HG02885 (cell line): ENCODE measurements around the gene CTNNAL1.
"Not testable (repeated sequence)": the region's sequence is repeated elsewhere in the genome, so short reads cannot be mapped to it uniquely, and the experiment has no call there.

Experiments
- ATAC-seq: cut with Tn5 transposase; IDR thresholded peaks from one replicate; pipeline ENCODE4 v1.9.1; 2021; ENCODE audit warnings: mild to moderate bottlenecking; ENCODE audit not compliant: unreplicated experiment, poor library complexity

CTNNAL1 gene

DNA sequence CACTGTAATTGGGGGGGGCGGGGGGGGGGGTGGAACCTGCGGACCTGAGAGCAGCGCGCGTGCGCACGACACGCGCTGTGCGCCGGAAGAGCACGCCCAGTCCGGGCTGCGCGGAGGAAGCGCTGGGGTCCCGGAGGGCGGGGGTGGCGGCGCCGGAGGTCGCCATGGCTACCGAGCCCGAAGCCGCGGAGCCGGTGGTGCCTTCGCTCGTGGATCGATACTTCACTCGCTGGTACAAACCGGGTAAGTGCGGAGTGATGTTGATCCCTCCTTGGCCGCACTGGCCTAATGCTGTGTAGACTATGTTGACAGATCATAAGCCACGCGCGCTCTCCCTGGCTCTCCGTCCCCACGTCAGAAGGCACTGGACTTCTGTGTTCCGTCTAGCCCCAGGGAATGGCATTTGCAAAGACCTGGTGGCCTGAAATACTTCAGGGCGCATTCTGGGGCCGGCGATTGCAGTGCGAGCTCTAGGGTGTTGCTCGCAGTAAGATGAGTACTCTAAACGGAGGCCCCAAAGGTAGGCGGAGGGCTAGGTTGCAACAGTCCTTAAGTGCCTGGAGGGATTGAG is 78.9 kb downstream of the CTNNAL1 start, which contains the start of gene ABITRAM:
TSS of gene ABITRAM (plus strand) at position 78 of the 571 bp plus-strand sequence. CDS start at position 165, 87 bp downstream.
- peak; percentile 82 for ATAC-seq

DNA sequence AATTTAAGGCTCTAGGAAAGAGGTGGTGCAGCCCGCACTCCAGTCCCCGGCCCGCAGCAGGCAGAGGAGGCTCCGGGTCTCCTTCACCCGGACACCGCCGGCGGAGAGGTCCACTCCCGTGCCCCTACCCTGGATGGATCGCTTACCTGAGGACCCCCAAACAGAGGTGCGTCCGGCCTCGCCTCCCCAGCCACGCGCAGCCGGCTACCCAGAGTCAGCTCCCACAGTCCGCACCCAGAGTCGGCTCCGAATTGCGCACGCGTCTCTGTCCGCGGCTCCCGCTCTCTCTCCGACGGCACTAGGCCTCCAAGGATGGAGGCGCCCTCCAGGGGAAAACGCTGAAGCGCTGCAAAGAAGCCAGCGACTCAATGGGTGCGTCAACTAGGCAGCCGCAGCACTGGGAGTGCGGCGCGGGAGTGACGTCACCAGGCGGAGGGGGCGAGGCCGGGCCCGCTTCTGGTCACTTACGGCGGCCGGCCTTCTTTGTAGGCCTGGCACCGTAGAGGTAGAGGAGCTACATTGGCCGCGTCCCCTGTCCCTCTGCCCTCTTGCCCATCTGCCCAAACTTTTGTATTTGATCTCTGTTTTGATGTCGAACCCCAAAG is 79.5 kb downstream of the CTNNAL1 start, which contains the start of gene ELP1:
TSS of gene ELP1 (minus strand) at position 407 of the 605 bp plus-strand sequence. CDS start 2,978 bp downstream, outside the sequence.
- ATAC-seq = peak; percentile 84

DNA sequence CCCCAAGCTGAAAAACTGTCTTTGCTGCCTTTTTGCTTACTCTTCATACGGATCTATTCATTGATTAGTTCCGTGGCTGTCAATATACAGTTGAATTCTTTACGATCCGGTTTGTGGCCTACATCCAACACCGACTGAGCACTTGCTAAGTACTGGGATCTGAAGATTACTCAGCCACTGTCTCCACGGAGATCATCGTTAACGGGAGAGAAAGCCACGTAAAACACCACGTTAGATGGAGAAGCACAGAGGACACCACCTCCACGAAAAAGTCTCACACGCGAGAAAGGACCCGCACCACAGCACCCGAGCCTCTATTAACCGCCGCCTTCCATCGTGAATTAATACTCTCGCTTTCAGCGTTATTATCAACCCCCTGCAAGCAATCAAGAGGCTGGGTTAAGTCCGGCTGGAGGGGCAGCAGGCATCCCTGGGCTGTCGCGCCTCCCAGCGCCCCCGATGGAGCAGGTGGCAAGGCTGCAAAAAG is 80.0 kb downstream of the CTNNAL1 start:
- ATAC-seq = no peak

DNA sequence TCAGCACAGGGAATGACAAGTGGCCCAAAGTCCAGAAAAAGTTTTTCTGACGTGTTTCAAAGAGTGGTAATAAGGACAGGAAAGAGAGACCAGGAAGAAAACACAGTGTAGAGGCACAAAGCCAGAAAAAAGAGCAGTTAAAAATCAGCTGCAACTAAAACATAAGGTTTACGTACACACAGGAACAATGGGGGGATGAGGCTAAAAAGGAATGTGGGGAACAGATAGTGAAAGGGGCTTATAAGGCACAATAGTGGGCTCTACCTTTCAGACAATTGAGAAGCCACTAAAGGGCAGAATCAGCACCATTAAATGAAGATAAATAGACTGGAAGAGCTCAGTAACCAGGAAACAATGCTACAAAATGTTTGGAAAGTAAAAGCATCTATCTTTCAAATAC is 84.9 kb downstream of the CTNNAL1 start:
- ATAC-seq = no peak

DNA sequence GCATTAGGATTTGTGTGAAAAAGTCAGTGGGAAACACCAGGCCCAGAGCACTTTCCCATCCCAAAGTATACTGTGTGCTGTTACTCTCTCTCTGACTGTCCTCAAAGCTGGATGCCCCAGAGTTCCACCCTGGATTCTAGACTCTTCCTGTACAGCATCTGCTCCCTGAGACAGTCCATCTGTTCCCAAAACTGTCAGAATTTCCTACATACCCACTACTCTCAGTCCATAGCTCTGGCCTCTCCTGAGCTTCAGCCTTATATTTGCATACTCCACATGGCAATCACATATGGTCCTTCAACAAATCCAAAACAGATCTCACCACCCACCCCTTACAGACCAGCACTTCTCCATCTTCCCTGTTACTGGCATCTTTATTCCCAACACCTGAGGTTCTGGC is 88.8 kb downstream of the CTNNAL1 start:
- no peak for ATAC-seq

DNA sequence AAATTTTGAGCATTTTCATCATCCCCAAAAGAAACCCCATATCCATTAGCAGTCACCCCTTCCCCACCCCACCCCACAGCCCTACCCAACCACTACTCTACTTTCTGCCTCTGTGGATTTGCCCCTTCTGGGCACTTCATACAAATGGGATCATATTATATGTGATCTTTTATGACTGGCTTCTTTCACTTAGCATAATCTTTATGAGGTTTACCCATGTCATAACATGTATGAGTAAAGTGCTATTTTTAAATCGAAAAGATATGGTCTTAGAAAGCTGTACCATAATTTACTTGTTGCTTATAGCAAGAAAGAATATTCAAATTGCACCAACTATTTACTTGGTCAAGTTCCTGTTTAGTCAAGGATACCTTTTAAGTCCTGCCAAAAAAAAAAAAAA is 92.1 kb downstream of the CTNNAL1 start:
- no peak for ATAC-seq

DNA sequence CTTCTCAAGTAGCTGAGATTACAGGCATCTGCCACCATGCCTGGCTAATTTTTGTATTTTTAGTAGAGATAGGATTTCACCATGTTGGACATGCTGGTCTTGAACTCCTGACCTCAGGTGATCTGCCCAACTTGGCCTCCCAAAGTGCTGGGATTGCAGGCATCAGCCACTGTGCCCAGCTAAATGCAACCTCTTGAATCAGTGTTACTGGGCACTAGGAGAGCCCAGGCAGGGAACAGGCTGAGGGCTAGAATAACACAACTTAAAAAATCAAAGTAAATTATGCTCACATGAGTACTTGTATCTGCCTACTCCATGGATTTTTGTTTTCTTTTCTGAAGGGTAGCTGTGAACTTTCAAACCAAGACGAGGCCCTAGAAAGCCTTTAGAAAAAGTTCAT is 92.9 kb downstream of the CTNNAL1 start:
- not testable (repeated sequence) for ATAC-seq

DNA sequence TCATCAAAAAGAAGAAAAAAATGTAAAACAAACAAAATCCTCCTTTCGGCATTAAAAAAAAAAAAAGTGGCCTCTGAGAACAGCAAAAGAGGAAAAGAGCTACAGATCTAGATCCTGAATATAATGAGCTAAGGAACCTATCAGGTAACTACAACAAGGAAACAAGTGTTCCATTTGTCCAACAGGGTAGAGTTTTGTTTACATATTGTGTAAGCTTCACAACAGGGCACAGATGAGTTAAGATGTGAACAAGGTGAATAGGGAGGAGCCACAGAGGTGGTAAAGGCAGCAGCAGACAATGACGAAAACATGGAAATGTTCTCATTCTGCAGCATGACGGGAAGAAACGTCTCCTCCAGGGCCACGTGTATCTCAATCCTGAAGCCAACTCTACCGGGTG is 93.8 kb downstream of the CTNNAL1 start:
- ATAC-seq = no peak

DNA sequence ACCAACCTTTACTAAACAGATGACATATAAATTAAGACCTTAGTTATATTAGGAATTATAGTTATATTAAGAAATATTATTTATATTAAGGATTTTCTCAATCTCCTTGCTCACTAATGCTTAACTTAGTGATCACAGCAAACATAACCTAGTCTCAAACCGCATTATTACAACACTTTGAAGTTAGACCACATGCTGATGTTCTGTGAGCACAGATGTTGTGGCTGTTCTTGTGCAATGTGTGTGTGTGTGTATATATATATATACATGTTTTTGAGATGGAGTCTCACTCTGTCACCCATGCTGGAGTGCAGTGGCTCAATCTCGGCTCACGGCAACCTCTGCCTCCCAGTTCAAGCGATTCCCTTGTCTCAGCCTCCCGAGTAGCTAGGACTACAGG is 99.9 kb downstream of the CTNNAL1 start:
- no peak for ATAC-seq

DNA sequence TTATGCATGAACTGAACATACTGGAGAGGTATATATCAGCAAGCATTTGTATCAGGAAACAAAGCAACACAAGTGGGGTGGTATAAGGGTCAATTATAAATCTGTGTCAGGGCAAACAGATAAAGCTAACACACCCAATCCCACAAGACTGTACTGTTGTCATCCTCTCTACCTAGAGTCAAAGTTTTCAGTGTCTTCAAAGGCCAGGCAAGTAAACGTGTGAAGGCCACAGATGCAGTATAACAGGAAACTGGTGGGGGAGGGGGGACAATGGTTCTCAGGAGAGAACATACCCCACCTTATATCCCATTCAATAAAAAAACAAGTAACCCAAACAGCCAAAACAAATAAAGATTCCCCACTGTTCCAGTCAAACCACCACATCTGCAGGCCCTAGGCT is 101.5 kb downstream of the CTNNAL1 start:
- no peak for ATAC-seq

DNA sequence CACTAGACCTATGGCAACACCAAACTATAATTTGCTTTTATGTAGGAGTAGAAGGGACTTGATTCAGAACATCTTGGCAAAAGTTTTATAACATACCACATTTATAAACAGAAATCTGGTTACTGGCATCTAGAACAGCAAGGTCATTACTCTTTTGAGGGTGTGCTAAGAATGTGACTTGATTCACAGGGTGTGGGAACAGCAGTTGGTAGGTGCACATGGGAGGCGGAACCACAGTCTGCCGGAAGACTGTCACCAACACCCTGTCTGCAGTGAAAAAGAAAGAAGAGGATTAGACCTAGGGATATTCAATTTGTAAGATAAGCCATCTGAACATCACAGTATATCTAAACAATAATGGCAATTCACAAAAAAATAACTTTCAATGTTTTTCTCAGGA is 102.4 kb downstream of the CTNNAL1 start:
- no peak for ATAC-seq

DNA sequence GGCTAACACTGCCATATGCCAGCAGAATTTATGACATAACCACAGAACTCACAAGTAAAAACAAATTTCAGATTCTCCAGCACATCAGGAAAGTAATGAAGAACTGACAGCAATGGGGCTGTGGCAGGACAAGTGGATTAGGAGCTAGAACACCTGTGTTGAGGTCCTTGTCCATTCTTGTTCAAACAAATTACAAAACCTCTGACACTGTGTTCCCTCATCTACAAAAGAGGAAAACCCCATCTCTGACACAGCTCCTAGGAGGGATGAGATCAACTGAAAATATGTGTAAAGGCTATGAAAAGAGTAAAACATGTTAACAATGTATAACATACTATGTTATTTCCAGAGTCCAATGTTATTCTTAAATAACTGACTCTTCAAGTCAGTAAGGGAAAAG is 102.9 kb downstream of the CTNNAL1 start:
- no peak for ATAC-seq

DNA sequence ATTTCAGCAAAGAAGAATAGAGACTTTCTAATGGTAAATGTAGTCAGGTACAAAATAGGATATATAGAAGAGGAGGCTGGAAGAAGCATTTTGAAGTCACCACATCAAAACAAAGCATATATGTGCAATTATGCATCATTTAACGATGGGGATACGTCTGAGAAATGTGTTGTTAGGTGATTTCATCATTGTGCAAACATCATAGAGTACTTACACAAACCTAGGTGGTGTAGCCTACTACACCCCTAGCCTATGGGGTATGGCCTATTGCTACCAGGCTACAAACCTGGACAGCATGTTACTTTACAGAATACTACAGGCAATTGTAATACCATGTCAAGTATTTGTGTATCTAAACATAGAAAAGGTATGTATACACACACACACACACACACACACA is 107.8 kb downstream of the CTNNAL1 start:
- ATAC-seq = no peak

DNA sequence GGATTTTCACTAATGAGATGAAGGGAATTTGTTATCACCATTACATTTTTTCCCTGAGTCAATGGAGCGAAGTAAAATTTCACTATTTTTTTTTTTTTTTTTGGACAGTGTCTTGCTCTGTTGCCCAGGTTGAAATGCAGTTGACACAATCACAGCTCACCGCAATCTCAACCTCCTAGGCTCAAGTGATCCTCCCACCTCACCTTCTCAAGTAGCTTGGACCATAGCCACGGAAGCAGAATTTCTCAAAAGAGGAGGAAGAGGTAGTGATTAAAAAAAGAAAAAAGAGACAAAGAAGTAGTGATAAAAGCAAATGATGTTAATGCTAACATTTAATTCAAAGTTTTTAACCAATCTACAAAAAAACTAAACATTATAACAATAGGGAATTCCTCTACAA is 109.1 kb downstream of the CTNNAL1 start:
- no peak for ATAC-seq

DNA sequence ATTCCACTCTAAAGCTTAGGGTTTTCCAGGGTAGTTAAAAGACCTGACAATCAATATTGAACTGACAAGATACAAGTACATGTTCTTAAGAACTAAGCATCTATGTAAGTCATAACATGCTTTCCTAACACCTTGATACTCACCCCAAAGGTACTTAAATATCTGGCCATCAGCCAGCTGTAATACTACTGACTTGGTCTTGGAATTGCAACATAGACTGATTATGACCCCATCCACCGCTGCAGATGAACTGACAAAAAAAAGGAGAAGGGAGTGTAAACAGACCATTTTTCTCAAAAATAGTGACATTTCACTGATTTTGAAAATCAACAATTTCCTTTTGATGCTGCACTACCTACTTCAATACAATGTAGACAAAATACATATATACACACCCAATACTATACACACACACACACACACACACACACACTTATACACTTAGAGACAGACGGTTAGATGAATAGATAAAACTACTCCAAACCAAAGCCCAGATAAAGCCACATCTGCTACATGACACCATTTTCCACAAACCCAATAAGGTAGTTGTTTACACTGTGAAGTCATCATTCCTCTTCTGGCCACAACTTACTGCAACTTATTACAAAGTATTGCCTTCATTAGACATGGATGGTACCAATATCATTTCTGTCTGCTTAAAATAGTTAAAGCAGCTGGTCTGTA is 109.7 kb downstream of the CTNNAL1 start:
- ATAC-seq = no peak

DNA sequence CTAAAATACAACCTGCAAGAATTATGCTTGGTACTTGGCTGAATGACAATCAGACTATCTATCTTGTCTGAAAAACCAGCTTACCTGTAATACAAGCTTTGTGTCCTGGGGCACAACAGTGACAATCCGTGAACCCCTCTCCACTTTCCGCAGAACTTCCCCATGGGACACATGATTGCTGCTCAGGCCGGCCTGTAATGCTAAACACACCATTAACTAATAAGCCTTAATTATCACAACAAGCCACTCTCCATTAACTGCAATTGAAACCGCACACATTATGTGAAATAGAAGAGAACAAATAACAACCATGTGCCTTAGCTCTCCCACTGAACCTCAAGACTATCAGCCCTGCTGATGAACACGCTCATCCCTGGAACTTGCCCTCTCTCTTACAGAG is 113.1 kb downstream of the CTNNAL1 start:
- ATAC-seq = no peak

DNA sequence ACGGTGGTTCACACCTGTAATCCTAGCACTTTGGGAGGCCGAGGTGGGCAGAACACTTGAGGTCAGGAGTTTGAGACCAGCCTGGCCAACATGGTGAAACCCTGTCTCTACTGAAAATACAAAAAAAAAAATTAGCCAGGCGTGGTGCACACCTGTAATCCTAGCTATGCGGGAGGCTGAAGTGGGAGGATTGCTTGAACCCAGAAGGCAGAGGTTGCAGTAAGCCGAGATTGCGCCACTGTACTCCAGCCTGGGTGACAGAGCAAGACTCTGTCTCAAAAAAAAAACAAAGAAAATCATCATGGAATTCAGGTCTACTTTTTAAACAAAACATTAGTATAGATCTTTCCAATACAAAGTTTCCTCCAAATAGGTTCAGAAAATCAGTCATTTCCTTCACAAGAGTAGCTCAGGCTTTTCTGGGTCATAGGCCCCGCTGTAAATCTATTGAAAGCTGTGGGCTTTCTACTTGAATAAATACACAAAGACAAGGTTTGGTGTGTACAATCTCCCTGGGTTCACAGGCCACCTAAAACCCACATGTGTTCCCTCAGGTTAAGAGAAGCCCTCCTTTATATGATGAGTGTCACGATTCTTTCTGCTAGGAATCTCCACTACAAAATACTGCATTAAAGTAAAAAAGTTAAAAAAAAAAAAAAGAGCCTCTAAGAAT is 114.1 kb downstream of the CTNNAL1 start:
- not testable (repeated sequence) for ATAC-seq

DNA sequence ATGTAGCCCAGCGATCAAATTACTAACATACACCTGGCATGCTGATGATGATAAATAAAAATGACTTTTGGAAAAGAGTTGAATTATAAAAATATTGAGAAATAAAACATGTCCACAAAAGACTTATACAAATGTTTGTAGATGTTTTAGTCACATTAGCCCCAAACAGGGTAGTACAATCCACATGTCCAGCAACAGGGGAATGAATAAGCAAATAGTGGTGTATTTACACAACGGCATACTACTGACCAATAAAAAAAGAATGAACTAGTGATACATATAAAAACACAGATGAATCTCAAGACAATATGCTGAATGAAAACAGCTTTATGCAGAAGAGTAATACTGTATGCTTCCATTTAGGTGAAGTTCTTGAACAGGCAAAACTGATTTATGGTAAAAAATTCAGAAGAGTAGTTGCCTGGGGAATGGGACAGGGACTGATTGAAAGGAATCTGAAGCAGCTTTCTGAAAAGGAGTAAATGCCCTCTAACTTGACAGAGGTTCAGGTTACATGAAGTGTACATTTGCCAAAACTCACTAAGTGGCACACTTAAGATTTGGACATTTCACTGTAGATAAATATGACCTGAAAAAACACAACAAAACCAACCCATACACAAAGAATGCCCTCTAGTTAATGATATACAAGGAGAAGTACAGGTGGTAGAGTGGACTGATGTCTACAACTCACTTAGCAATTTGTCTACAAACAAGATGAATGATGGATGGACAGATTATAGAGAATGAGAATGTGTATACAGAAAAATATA is 115.8 kb downstream of the CTNNAL1 start:
- ATAC-seq = no peak

DNA sequence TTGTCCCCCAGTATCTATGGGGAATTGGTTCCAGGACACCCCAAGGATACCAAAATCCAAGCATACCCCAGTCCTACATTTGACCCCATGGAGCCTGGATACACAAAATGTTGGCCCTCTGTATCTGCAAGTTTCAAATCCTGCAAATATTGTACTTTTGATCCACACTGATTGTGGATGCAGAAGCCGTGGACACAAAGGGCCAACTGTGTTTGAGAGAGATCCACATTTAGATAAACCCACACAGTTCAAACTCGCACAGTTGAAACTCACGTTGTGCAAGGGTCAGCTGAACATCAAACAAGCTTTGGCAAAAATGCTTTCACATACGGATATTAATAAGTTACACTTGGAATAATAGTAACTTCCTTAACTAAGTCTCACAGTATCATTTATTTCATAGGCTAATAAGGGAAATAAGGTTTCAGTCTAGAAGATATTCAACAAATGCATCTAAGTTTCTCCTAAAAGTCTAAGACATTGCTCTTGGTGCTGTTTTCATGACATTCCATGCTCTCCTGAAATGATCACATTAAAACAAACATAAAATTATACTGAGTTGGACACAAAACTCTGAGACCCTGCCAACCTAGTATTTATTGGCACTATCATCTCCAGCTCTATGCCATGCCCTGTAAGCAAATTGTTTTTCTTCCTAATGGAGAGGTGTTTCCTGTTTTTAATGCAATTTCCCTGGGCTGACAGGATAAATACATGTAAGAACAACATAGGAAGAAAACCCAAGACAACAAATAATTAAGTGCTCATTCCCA is 118.9 kb downstream of the CTNNAL1 start:
- ATAC-seq = no peak
